PC-9 (cell line): Measurements from ENCODE around the gene SSR4. TPM values are rescaled to one million over a fixed set of nuclear protein-coding genes. Genes with fewer than 3 reads are reported as not detected.

Source experiments
- BruUV-seq: library from RNA; stranded (reverse); fragments of 400-500 nt; replicated peaks from 2 replicates; lab custom pipeline; 2021; lab: Mats Ljungman, UMichigan
- CTCF ChIA-PET: fragments of 300-600 bp; sonication (Branson Sonifier 250); formaldehyde crosslinking; loops from one replicate; lab custom pipeline; 2022; ENCODE audit warnings: antibody characterized with exemption; lab: Charles Lee
- POLR2A ChIA-PET: fragments of 300-600 bp; sonication (Branson Sonifier 250); formaldehyde crosslinking; loops from one replicate; lab custom pipeline; 2022; ENCODE audit warnings: antibody characterized with exemption; ENCODE audit not compliant: unreplicated experiment; lab: Charles Lee
- DNase-seq, 2 experiments: peaks; one replicate each; pipeline versions ENCODE4 v3.0.0 to v3.0.0-alpha.2; 2015 to 2022; ENCODE audit warnings: mixed read lengths in 1 of 2
- H2AFZ ChIP-seq: fragments of 200-600 bp; sonication (generic); 2 replicates; pipeline ENCODE4 v1.8.1; 2017; ENCODE audit warnings: antibody characterized with exemption
- H3F3A ChIP-seq: fragments of 200-600 bp; sonication (generic); 2 replicates; pipeline ENCODE4 v1.8.1; 2017; ENCODE audit warnings: antibody characterized with exemption, mild to moderate bottlenecking, low read depth; ENCODE audit not compliant: insufficient read depth
- H3K27ac ChIP-seq: fragments of 200-600 bp; sonication (generic); 2 replicates; pipeline ENCODE4 v1.6.1; 2016; ENCODE audit warnings: mixed run types
- H3K27me3 ChIP-seq: fragments of 200-600 bp; sonication (generic); 2 replicates; pipeline ENCODE4 v1.6.1; 2016; ENCODE audit warnings: low read depth, mixed run types; ENCODE audit not compliant: insufficient read depth
- H3K36me3 ChIP-seq: fragments of 200-600 bp; sonication (generic); 2 replicates; pipeline ENCODE4 v1.6.1; 2016; ENCODE audit warnings: low read depth, mixed run types
- H3K4me1 ChIP-seq: fragments of 200-600 bp; sonication (generic); replicated peaks from 2 replicates; pipeline ENCODE4 v1.6.1; 2016; ENCODE audit warnings: mixed run types; ENCODE audit not compliant: insufficient read depth
- H3K4me2 ChIP-seq: fragments of 200-600 bp; sonication (generic); 2 replicates; pipeline ENCODE4 v1.6.1; 2017; ENCODE audit warnings: mixed run types
- H3K4me3 ChIP-seq: fragments of 200-600 bp; sonication (generic); 2 replicates; pipeline ENCODE4 v1.6.1; 2016; ENCODE audit warnings: mixed run types
- H3K79me2 ChIP-seq: fragments of 200-600 bp; sonication (generic); 2 replicates; pipeline ENCODE4 v1.6.1; 2017; ENCODE audit warnings: low read depth, mixed run types
- H3K9me2 ChIP-seq: fragments of 200-600 bp; sonication (generic); 2 replicates; pipeline ENCODE4 v1.8.1; 2017; ENCODE audit warnings: mild to moderate bottlenecking; ENCODE audit not compliant: insufficient read depth
- H3K9me3 ChIP-seq: fragments of 200-600 bp; sonication (generic); 2 replicates; pipeline ENCODE4 v1.8.1; 2016; ENCODE audit warnings: low read depth; ENCODE audit not compliant: insufficient read depth
- H4K20me1 ChIP-seq: fragments of 200-600 bp; sonication (generic); 2 replicates; pipeline ENCODE4 v1.8.1; 2017; ENCODE audit not compliant: insufficient read depth
- CTCF ChIP-seq: fragments of 200-600 bp; sonication (generic); conservative IDR thresholded peaks from 2 replicates; pipeline ENCODE4 v1.6.1; 2017; ENCODE audit warnings: mixed run types, antibody characterized with exemption, mild to moderate bottlenecking, moderate library complexity
- EZH2 ChIP-seq: fragments of 200-600 bp; sonication (generic); IDR thresholded peaks from 2 replicates; pipeline ENCODE4 v1.8.0; 2017; ENCODE audit warnings: antibody characterized with exemption, low read depth
- intact Hi-C: fragments of 100-400 bp; cut with micrococcal nuclease; formaldehyde crosslinking; loops from one replicate; pipeline ENCODE4 v1.10.0; 2022; ENCODE audit not compliant: unreplicated experiment
- total RNA-seq: library from RNA; stranded (reverse); gene quantifications from 2 replicates; pipeline ENCODE4 v1.2.3, GENCODE V29; 2021

The SSR4 gene
- total RNA-seq, 1 experiment from 2014 or later = 223 TPM

GRCh38 chrX:153773741-153774575 is 20.5 kb upstream of the SSR4 start:
- no peak overlapping the region for H3K27ac ChIP-seq
- H3K4me3 ChIP-seq = no peak overlapping the region
- TF ChIP-seq EZH2 (no peak), CTCF (no peak)
- BruUV-seq = no TSS peak
- H3K79me2 ChIP-seq = no peaks in the 10 kb centered on the region
- no peaks in the 10 kb centered on the region for H4K20me1 ChIP-seq
- H3K27me3 ChIP-seq = no peaks in the 10 kb centered on the region
- ChIA-PET POLR2A (no interaction called here), CTCF (no interaction called here)
- H3K4me2 ChIP-seq = no peak overlapping the region
- intact Hi-C loops = no loop called here
- no peaks in the 10 kb centered on the region for H3F3A ChIP-seq
- H3K4me1 ChIP-seq = no peaks in the 10 kb centered on the region
- DNase-seq = no peak
- no peaks in the 10 kb centered on the region for H3K36me3 ChIP-seq
- H3K9me2 ChIP-seq = no peaks in the 10 kb centered on the region
- no peak overlapping the region for H2AFZ ChIP-seq
- H3K9me3 ChIP-seq = no peaks in the 10 kb centered on the region

- H3K27ac ChIP-seq = no peak overlapping the region
- POLR2A ChIA-PET = no interaction called here
- CTCF ChIA-PET = no interaction called here
- no peaks in the 10 kb centered on the region for H3F3A ChIP-seq
- no peaks in the 10 kb centered on the region for H4K20me1 ChIP-seq
- TF ChIP-seq EZH2 (no peak), CTCF (no peak)
- no peak overlapping the region for H3K4me3 ChIP-seq
- H3K9me3 ChIP-seq = no peaks in the 10 kb centered on the region
- H3K27me3 ChIP-seq = no peaks in the 10 kb centered on the region
- no peak overlapping the region for H3K4me2 ChIP-seq
- H3K4me1 ChIP-seq = no peaks in the 10 kb centered on the region
- H3K9me2 ChIP-seq = no peaks in the 10 kb centered on the region
- BruUV-seq = no TSS peak
- no peak overlapping the region for H2AFZ ChIP-seq
- no peaks in the 10 kb centered on the region for H3K36me3 ChIP-seq
- intact Hi-C loops = no loop called here
- DNase-seq = no peak
- no peaks in the 10 kb centered on the region for H3K79me2 ChIP-seq
These were observed 19.7 kb upstream of the SSR4 start for GRCh38 chrX:153774576-153775292.

- no peaks in the 10 kb centered on the region for H4K20me1 ChIP-seq
- no peaks in the 10 kb centered on the region for H3K4me1 ChIP-seq
- BruUV-seq = no TSS peak
- H3K79me2 ChIP-seq = no peaks in the 10 kb centered on the region
- no peak overlapping the region for H2AFZ ChIP-seq
- H3K4me2 ChIP-seq = no peak overlapping the region
- no peak overlapping the region for H3K27ac ChIP-seq
- no peak for DNase-seq
- intact Hi-C loops = no loop called here
- ChIA-PET CTCF (no interaction called here), POLR2A (no interaction called here)
- TF ChIP-seq CTCF = no peak
- H3K36me3 ChIP-seq = no peaks in the 10 kb centered on the region
- H3K27me3 ChIP-seq = no peaks in the 10 kb centered on the region
- H3K9me3 ChIP-seq = no peaks in the 10 kb centered on the region
- H3K9me2 ChIP-seq = no peaks in the 10 kb centered on the region
- no peak overlapping the region for H3K4me3 ChIP-seq
- H3F3A ChIP-seq = no peaks in the 10 kb centered on the region
These were observed 19.0 kb upstream of the SSR4 start for GRCh38 chrX:153775293-153776119.
